H1 (cell line): ENCODE measurements around the gene COA5. TPM values are rescaled to one million over a fixed set of nuclear protein-coding genes. Genes with fewer than 3 reads are reported as not detected.

Source experiments
- CTCF ChIA-PET: fragments of 300-600 bp; sonication (Branson Sonifier 250); formaldehyde crosslinking; loops from one replicate; lab custom pipeline; 2021; ENCODE audit not compliant: partially characterized antibody; lab: Charles Lee
- POLR2A ChIA-PET: fragments of 300-600 bp; sonication (Branson Sonifier 250); formaldehyde crosslinking; loops from one replicate; lab custom pipeline; 2021; ENCODE audit warnings: inconsistent platforms; ENCODE audit not compliant: partially characterized antibody; lab: Charles Lee
- DNase-seq, 2 experiments: peaks; one replicate each; pipeline versions ENCODE4 v3.0.0 to v3.0.0-alpha.2; 2010 to 2022; ENCODE audit warnings: low spot score in 2 of 2, low read depth in 1 of 2, mixed read lengths in 1 of 2
- FAIRE-seq: peaks from 2 replicates; lab custom pipeline; 2011; peaks lifted over from hg19 to GRCh38; lab: Jason Lieb, UNC
- H2AFZ ChIP-seq: 2 replicates; pipeline ENCODE4 v1.8.1; 2012; ENCODE audit warnings: low read length, inconsistent platforms
- H2AK5ac ChIP-seq: 2 replicates; pipeline ENCODE4 v1.6.1; 2013; ENCODE audit warnings: low read depth, low read length
- H2BK120ac ChIP-seq: replicated peaks from 2 replicates; pipeline ENCODE3; 2013; ENCODE audit warnings: low read depth, low read length, inconsistent platforms
- H2BK12ac ChIP-seq: 2 replicates; pipeline ENCODE4 v1.6.1; 2013; ENCODE audit warnings: low read depth, low read length
- H2BK15ac ChIP-seq: 2 replicates; pipeline ENCODE4 v1.6.1; 2013; ENCODE audit warnings: low read length
- H2BK20ac ChIP-seq: 2 replicates; pipeline ENCODE4 v1.6.1; 2013; ENCODE audit warnings: low read length
- H2BK5ac ChIP-seq: 2 replicates; pipeline ENCODE4 v1.6.1; 2013; ENCODE audit warnings: low read depth, low read length
- H3K14ac ChIP-seq: 2 replicates; pipeline ENCODE4 v1.6.1; 2013; ENCODE audit warnings: inconsistent platforms; ENCODE audit not compliant: insufficient read length
- H3K18ac ChIP-seq: 2 replicates; pipeline ENCODE4 v1.6.1; 2013; ENCODE audit warnings: low read length; ENCODE audit errors: extremely low read depth
- H3K23ac ChIP-seq: 2 replicates; pipeline ENCODE4 v1.6.1; 2013; ENCODE audit warnings: inconsistent platforms; ENCODE audit not compliant: insufficient read length
- H3K23me2 ChIP-seq: 2 replicates; pipeline ENCODE4 v1.6.1; 2013; ENCODE audit warnings: low read depth, low read length
- H3K27ac ChIP-seq: 2 replicates; pipeline ENCODE4 v1.6.1; 2011; ENCODE audit warnings: low read depth, low read length, inconsistent platforms
- H3K27me3 ChIP-seq, 4 experiments: replicated peaks in 1 of 4; 1 replicate in 1 of 4; 2 replicates in 3 of 4; pipeline versions ENCODE4 v1.6.1 to v1.8.1; 2011 to 2013; ENCODE audit warnings: low read length in 3 of 4, mild to moderate bottlenecking in 3 of 4, inconsistent platforms in 2 of 4, mixed read lengths in 2 of 4, moderate library complexity in 1 of 4; ENCODE audit not compliant: control insufficient read depth in 3 of 4, insufficient read depth in 3 of 4; ENCODE audit errors: extremely low read depth in 1 of 4
- H3K36me3 ChIP-seq, 4 experiments: 2 replicates each; pipeline versions ENCODE4 v1.6.1 to v1.8.1; 2011 to 2013; ENCODE audit warnings: mild to moderate bottlenecking in 4 of 4, low read length in 3 of 4, moderate library complexity in 2 of 4, control low read depth in 1 of 4, inconsistent platforms in 1 of 4; ENCODE audit not compliant: insufficient read depth in 4 of 4, control insufficient read depth in 2 of 4
- H3K4ac ChIP-seq: replicated peaks from 2 replicates; pipeline ENCODE3; 2013; ENCODE audit warnings: low read length, low read depth, mixed read lengths, inconsistent platforms; ENCODE audit not compliant: insufficient read length
- H3K4me1 ChIP-seq, 4 experiments: replicated peaks in 1 of 4; 1 replicate in 1 of 4; 2 replicates in 3 of 4; pipeline versions ENCODE4 v1.6.1 to v1.8.1; 2011 to 2013; ENCODE audit warnings: low read length in 3 of 4, inconsistent platforms in 2 of 4, mixed read lengths in 1 of 4; ENCODE audit not compliant: insufficient read depth in 4 of 4, control insufficient read depth in 3 of 4
- H3K4me2 ChIP-seq, 2 experiments: 2 replicates each; pipeline versions ENCODE4 v1.6.1 to v1.8.1; 2011 to 2013; ENCODE audit warnings: low read depth in 2 of 2, low read length in 2 of 2, control low read depth in 1 of 2, inconsistent platforms in 1 of 2, mild to moderate bottlenecking in 1 of 2; ENCODE audit not compliant: insufficient read depth in 1 of 2
- H3K4me3 ChIP-seq, 4 experiments: fragments of 200-600, 300-600 bp in 1 of 4; sonication (generic), shearing (Covaris generic), sonication (Bioruptor Twin) in 1 of 4; 2 replicates each; pipeline versions ENCODE4 v1.5.1 to v1.8.1; 2011 to 2016; ENCODE audit warnings: low read length in 4 of 4, low read depth in 3 of 4, control low read depth in 2 of 4, inconsistent platforms in 2 of 4, mild to moderate bottlenecking in 2 of 4, mixed read lengths in 1 of 4, moderate library complexity in 1 of 4; ENCODE audit not compliant: insufficient read depth in 2 of 4; ENCODE audit errors: extremely low read depth in 1 of 4
- H3K56ac ChIP-seq: replicated peaks from 2 replicates; pipeline ENCODE3; 2013; ENCODE audit warnings: low read depth, mild to moderate bottlenecking, mixed read lengths, low read length, inconsistent platforms; ENCODE audit not compliant: insufficient read length
- H3K79me1 ChIP-seq: 2 replicates; pipeline ENCODE4 v1.6.1; 2013; ENCODE audit warnings: low read depth, low read length, control low read depth
- H3K79me2 ChIP-seq, 2 experiments: 2 replicates each; pipeline versions ENCODE4 v1.6.1 to v1.8.1; 2012 to 2013; ENCODE audit warnings: low read length in 2 of 2, mild to moderate bottlenecking in 2 of 2, inconsistent platforms in 1 of 2; ENCODE audit not compliant: insufficient read depth in 2 of 2, control insufficient read depth in 1 of 2
- H3K9ac ChIP-seq, 4 experiments: replicated peaks in 1 of 4; 1 replicate in 1 of 4; 2 replicates in 3 of 4; pipeline versions ENCODE4 v1.6.1 to v1.8.1; 2011 to 2013; ENCODE audit warnings: low read depth in 3 of 4, low read length in 3 of 4, control low read depth in 2 of 4, mild to moderate bottlenecking in 2 of 4, moderate library complexity in 2 of 4, inconsistent platforms in 1 of 4; ENCODE audit errors: extremely low read depth in 1 of 4
- H3K9me3 ChIP-seq, 2 experiments: 2 replicates each; pipeline versions ENCODE4 v1.6.1 to v1.8.1; 2012 to 2013; ENCODE audit warnings: mild to moderate bottlenecking in 2 of 2, moderate library complexity in 2 of 2, control low read depth in 1 of 2, inconsistent platforms in 1 of 2, low read depth in 1 of 2, low read length in 1 of 2, mixed read lengths in 1 of 2; ENCODE audit not compliant: insufficient read depth in 2 of 2
- H4K20me1 ChIP-seq, 2 experiments: replicated peaks in 1 of 2; 2 replicates each; pipeline versions ENCODE3 to v1.8.1; 2011 to 2013; ENCODE audit warnings: inconsistent platforms in 2 of 2, low read length in 2 of 2, mild to moderate bottlenecking in 1 of 2; ENCODE audit not compliant: insufficient read depth in 2 of 2, control insufficient read depth in 1 of 2
- H4K5ac ChIP-seq: 2 replicates; pipeline ENCODE4 v1.6.1; 2013; ENCODE audit warnings: low read length, low read depth, mixed read lengths, inconsistent platforms; ENCODE audit not compliant: insufficient read length
- H4K8ac ChIP-seq: 2 replicates; pipeline ENCODE4 v1.8.0; 2013; ENCODE audit warnings: mild to moderate bottlenecking, moderate library complexity, low read length, inconsistent platforms; ENCODE audit not compliant: insufficient read depth; ENCODE audit errors: extremely low read depth
- H4K91ac ChIP-seq: replicated peaks from 2 replicates; pipeline ENCODE3; 2013; ENCODE audit warnings: low read length, mixed read lengths, inconsistent platforms; ENCODE audit not compliant: insufficient read length
- ASH2L ChIP-seq: fragments of 200-600, 300-600 bp; sonication (generic); IDR thresholded peaks from one replicate; pipeline ENCODE4 v1.7.1; 2017; ENCODE audit warnings: low read length
- CHD1 ChIP-seq: IDR thresholded peaks from 2 replicates; pipeline ENCODE4 v1.6.1; 2012; ENCODE audit warnings: low read depth, low read length, improper control_type of control experiment
- CHD2 ChIP-seq: IDR thresholded peaks from 2 replicates; pipeline ENCODE4 v1.6.1; 2012; ENCODE audit warnings: low read length, improper control_type of control experiment
- CREB1 ChIP-seq: IDR thresholded peaks from 2 replicates; pipeline ENCODE4 v1.6.1; 2012; ENCODE audit warnings: inconsistent platforms
- EP300 ChIP-seq, 2 experiments: IDR thresholded peaks; 1 replicate in 1 of 2; 2 replicates in 1 of 2; pipeline ENCODE4 v1.6.1; 2011 to 2012; ENCODE audit warnings: low read depth in 2 of 2, low read length in 2 of 2, mild to moderate bottlenecking in 2 of 2, borderline replicate concordance in 1 of 2, inconsistent platforms in 1 of 2, moderate library complexity in 1 of 2
- HDAC2 ChIP-seq, 2 experiments: fragments of 300-600 bp in 1 of 2; sonication (generic) in 1 of 2; IDR thresholded peaks; 2 replicates each; pipeline ENCODE4 v1.6.1; 2011 to 2012; ENCODE audit warnings: low read depth in 2 of 2, low read length in 2 of 2, mild to moderate bottlenecking in 2 of 2, moderate library complexity in 2 of 2, borderline replicate concordance in 1 of 2, inconsistent platforms in 1 of 2
- NRF1 ChIP-seq: IDR thresholded peaks from 2 replicates; pipeline ENCODE4 v1.6.1; 2011; ENCODE audit warnings: mild to moderate bottlenecking, low read depth, low read length, improper control_type of control experiment
- PHF8 ChIP-seq: fragments of 200-600 bp; sonication (generic); conservative IDR thresholded peaks from 2 replicates; pipeline ENCODE4 v1.7.1; 2012; ENCODE audit warnings: low read depth, mild to moderate bottlenecking, inconsistent platforms, low read length, moderate library complexity
- POU5F1 ChIP-seq: IDR thresholded peaks from 2 replicates; pipeline ENCODE4 v1.6.1; 2011; ENCODE audit warnings: low read depth, mild to moderate bottlenecking, low read length, moderate library complexity
- SAP30 ChIP-seq: fragments of 300-600 bp; sonication (generic); IDR thresholded peaks from 2 replicates; pipeline ENCODE4 v1.7.1; 2012; ENCODE audit warnings: low read length, moderate library complexity, mild to moderate bottlenecking, inconsistent platforms; ENCODE audit not compliant: insufficient read depth, insufficient replicate concordance
- SIX5 ChIP-seq: IDR thresholded peaks from 2 replicates; pipeline ENCODE4 v1.6.1; 2011; ENCODE audit warnings: mild to moderate bottlenecking, low read depth, low read length
- SUZ12 ChIP-seq: fragments of 200-600 bp; sonication (generic); IDR thresholded peaks from 2 replicates; pipeline ENCODE4 v1.6.1; 2012; ENCODE audit warnings: mild to moderate bottlenecking, inconsistent platforms, low read length, moderate library complexity, mixed read lengths
- WGBS, 2 experiments: shearing (Covaris generic) in 1 of 2; methylation state at CpG; one replicate each; pipeline versions ENCODE4 v1.1.6 to v1.1.7; 2013 to 2015; ENCODE audit warnings: low lambda C conversion rate in 2 of 2, mixed read lengths in 2 of 2, inconsistent platforms in 1 of 2, low coverage in 1 of 2, missing lambda C conversion rate in 1 of 2; ENCODE audit not compliant: insufficient replicate concordance in 2 of 2, insufficient coverage in 1 of 2, insufficient read length in 1 of 2; ENCODE audit errors: extremely low coverage in 1 of 2, missing lambda C conversion rate in 1 of 2; 5-methylcytosine and 5-hydroxymethylcytosine counted together
- polyA plus RNA-seq, 7 experiments: library from polyadenylated mRNA; depleted of rRNA in 3 of 7; stranded (reverse) in 5 of 7; unstranded in 2 of 7; fragments of >200 nt in 5 of 7; fragments of 200-250 nt in 2 of 7; gene quantifications; 1 replicate in 5 of 7; 2 replicates in 1 of 7; 4 replicates in 1 of 7; pipeline versions ENCODE4 v1.2.1 to v1.2.3, GENCODE V29; 2011 to 2013; ENCODE audit warnings: missing spikeins in 2 of 7, mixed read lengths in 2 of 7
- total RNA-seq: library from RNA; stranded (reverse); fragmentation: NEBNext Ultra II Directional; extraction: Animal tissue kit (Norgen Biotek cat#: 25700); gene quantifications from 2 replicates; pipeline ENCODE4 v1.2.1, GENCODE V29; 2021

Gene COA5
- total and polyA plus RNA-seq, 2 of the 8 experiments (the other 6 are each of a cell fraction or from before 2014, with no cell fraction given): 20.3 to 24.7 TPM

DNA sequence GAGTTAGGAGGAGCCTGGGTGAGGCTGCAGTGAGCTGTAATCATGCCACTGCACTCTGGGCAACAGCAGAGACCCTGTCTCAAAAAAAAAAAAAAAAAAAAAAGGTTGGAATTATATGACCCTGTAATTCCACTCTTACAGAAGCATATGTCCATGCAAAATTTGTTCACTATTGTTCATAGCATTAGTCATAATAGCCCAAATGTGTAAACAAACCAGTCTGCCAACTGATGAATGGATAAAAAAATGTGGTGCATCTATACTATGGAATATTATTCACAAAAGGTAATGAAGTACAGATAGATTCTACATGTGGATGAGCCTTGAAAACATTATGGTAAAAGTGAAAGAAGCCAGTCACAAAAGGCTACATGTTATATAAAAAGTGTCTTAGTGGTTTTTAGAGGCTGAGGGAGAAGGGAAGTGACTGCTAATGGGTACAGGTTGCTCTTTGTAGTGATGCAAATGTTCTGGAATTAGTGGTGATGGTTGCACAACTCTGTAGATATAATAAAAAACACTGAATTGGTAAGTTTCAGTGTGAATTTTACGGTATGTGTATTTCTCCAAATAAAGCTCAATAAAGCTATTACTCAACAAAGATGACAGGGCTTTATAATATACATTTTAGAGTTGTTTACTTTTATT, 9.4 kb downstream of the COA5 start:
- ChIA-PET CTCF (no interaction called here), POLR2A (interaction anchor here (1.8 kb wide), 1 partner anchor 10 kb away, joined by 7 read pairs; no protein-coding TSS in a partner anchor)
- Histone ChIP-seq H3K18ac (no peak overlapping the region), H3K79me1 (no peaks in the 10 kb centered on the region), H2BK5ac (no peak overlapping the region), H3K4ac (no peak overlapping the region), H4K91ac (no peak overlapping the region), H3K9me3 (no peaks in the 10 kb centered on the region; a peak in 1 of 4 replicates), H3K79me2 (no peaks in the 10 kb centered on the region), H3K14ac (no peak overlapping the region), H3K4me3 (no peak overlapping the region), H3K4me1 (no peaks in the 10 kb centered on the region), H3K36me3 (peaks cover 3 to 24% (median 14%) of the 10 kb centered on the region in 4 experiments; a peak in 7 of 8 replicates), H3K4me2 (no peak overlapping the region), H4K8ac (no peak overlapping the region), H3K27ac (no peak overlapping the region), H2BK12ac (no peak overlapping the region), H4K20me1 (peaks cover 0 to 2% of the 10 kb centered on the region in 2 experiments), H2BK15ac (no peak overlapping the region), H3K23ac (no peak overlapping the region), H2BK120ac (no peak overlapping the region), H3K56ac (no peak overlapping the region), H3K23me2 (no peaks in the 10 kb centered on the region; the same call in 1 of the 2 replicates), H3K9ac (no peak overlapping the region), H2AFZ (no peak overlapping the region), H3K27me3 (no peaks in the 10 kb centered on the region), H2BK20ac (no peak overlapping the region), H2AK5ac (no peak overlapping the region), H4K5ac (no peak overlapping the region)
- no peak for FAIRE-seq
- no peak for DNase-seq
- 89% methylated on average over 1 of the region's 1 CpG; no CpG with 5 or more reads in 1 of the 2 experiments for WGBS, 2 experiments
- no peak for TF ChIP-seq ASH2L
- TF ChIP-seq CHD1: no peak
- TF ChIP-seq HDAC2 (IDR thresholded peaks at IDR 0.05; ENCODE audit: borderline replicate concordance in 1 of 2, low read depth in 2 of 2, low read length in 2 of 2): no peak
- no peak for TF ChIP-seq SAP30
- TF ChIP-seq NRF1: no peak
- no peak for TF ChIP-seq POU5F1
- no peak for TF ChIP-seq CREB1
- TF ChIP-seq SUZ12: no peak
- TF ChIP-seq PHF8: no peak
- no peak for TF ChIP-seq EP300 (IDR thresholded peaks at IDR 0.05; ENCODE audit: borderline replicate concordance in 1 of 2, low read depth in 2 of 2, low read length in 2 of 2)
- TF ChIP-seq CHD2: no peak
- TF ChIP-seq SIX5: no peak
